Measurements from ENCODE around the gene HORMAD2.

GRCh38 chr22:30161051-30161469 is 80.8 kb downstream of the HORMAD2 start:
- TF ChIP-seq TAF1 (IDR thresholded peaks at IDR 0.05; ENCODE audit: borderline replicate concordance, insufficient read depth, low read length): no peak
- no peak for TF ChIP-seq SIN3A (IDR thresholded peaks at IDR 0.05; ENCODE audit: borderline replicate concordance, insufficient read depth, low read length)

Measured in PFSK-1 (cell line).